ENCODE measurements around the gene FGD6.
A peak's percentile ranks its signal among the peaks of the same experiment; 100 is the strongest.

GRCh38 chr12:95072900-95073697 lies 144.2 kb downstream of the FGD6 start, which contains the start of gene NR2C1:
- TF ChIP-seq CTCF (IDR thresholded peaks at IDR 0.05) (peak in 1 of 3 donors; percentile 86), EP300 (IDR thresholded peaks at IDR 0.05) (no peak), POLR2A (IDR thresholded peaks at IDR 0.05) (peak; percentile 22)

Data from ovary (tissue), 3 donors.